Pericardium fibroblast (primary cell): ENCODE data around the gene MTA1. TPM values are rescaled to one million over a fixed set of nuclear protein-coding genes. Genes with fewer than 3 reads are reported as not detected.

Experiments used
- total RNA-seq: library from RNA; depleted of rRNA; stranded (reverse); fragments of >200 nt; gene quantifications from 2 replicates; pipeline ENCODE4 v1.2.3, GENCODE V29; 2015

Gene MTA1
- 43.3 and 74.5 TPM in 2 replicates for total RNA-seq

DNA sequence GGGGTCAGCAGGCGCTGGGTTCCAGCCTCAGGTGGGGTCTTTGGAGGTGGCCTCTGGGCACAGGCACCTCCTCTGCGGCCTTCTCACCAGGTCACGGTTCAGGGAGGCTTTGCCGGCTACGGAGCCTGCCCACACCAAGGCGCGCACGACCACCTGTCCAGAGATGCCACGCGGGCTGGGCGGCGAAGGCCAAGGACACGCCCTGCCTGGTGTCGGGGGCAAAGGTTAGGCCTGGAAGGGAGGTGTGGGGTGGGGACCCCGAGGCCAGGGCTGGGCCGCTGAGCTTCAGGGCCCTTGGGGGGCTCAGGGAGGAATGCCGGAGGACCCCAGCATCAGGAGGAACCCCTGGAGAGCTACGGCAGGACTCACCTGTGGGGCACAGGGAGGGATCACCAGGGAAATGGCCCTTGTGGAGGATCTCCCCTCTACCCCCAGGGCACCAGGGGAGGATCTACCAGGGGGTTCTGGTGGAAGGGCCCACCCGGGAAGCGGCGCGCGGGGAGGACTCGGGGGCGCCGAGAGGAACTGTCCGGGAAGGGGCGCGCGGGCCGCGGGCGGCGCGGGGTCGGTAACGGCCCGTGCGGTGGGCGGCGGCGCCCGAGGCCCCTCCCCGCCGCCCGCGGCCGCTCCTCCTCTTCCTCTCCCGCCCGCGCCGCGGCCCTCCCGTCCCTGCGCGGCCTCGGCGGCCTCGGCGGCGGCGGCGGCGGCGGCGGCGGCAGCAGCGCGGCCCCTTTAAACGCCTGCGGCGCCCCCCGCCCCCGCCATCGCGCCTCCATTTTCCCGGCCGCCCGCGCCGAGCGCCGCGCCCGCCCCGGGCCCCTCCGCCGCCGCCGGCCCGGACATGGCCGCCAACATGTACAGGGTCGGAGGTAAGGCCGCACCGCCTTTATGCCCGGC, at the start of gene MTA1:
TSS of gene MTA1 (plus strand) at position 633 of the 897 bp plus-strand sequence. CDS start at position 842, 209 bp downstream.

DNA sequence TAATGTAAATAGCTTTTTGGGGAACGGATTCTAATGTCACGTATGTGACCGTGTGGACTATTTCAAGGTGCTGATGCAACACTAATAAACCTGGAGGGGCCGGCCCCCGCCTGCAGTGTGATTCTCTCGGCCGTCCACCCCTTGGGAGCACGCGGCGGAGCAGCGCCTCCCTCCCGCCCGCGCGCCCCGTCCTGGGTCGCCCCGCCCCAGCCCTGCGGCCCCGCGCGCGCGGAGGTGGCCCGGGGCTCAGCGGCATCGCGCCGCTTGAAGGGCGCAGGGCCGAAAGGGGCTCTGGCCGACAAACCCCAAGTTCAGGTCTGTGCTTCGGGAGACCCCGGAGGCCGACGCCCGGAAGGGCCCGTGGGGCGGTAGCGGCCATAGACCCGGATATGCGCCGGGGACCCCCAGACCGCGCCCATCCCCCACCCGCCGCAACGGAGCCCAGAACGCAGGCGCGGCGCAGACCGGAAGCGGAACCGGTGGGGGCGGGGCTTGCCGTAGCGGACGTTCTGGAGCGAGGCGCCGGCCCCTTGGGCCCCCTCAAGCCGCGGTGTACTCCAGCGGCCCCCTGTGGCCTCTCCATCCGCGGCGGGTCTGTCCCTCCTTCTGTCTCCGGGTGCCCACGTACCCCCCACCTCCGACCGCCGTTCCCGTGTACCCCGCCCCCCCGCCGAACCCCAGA, 21.4 kb upstream of the MTA1 start, which contains the start of gene TEX22:
TSS of gene TEX22 (plus strand) at position 495 of the 682 bp plus-strand sequence. CDS start 803 bp downstream, outside the sequence.

DNA sequence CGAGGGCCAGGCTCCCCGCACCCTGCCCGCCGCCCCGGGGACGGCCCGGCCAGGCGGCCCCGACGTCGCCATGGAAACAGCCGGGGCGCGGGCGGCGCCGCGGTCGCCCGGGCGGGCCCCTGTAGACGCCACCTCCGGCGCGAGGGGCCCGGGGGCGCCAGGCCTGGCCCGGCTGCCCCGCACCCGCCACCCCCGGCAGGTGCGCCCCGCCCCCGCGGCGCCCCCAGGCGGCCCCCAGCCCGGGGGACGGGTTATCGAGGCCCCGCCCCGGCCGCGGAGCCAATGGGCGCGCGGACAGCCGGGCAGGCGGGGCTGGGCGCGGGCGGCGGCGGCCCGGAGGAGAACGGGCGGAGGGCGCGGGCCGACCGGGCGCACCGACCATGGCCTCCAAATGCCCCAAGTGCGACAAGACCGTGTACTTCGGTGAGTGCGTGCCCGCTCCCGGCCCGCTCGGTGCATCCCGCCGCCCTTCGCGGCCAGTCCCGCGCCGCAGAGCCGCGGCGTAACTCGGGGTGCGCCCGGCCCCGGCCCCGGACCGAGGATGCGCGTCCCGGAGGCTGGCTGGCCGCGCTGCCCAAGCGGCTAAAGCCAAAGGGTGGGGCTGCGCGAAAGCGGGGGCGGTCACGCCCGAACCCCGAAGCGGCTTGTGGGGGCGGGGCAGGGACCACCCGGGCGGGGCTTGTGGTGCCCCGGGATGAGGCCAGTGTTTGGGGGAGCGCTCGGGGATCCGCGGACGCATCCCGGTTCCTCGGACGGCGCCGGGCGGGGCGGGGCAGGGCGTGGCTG, 55.0 kb downstream of the MTA1 start, which contains the start of gene CRIP2:
TSS of gene CRIP2 (plus strand) at position 339 of the 786 bp plus-strand sequence. CDS start at position 381, 42 bp downstream.

DNA sequence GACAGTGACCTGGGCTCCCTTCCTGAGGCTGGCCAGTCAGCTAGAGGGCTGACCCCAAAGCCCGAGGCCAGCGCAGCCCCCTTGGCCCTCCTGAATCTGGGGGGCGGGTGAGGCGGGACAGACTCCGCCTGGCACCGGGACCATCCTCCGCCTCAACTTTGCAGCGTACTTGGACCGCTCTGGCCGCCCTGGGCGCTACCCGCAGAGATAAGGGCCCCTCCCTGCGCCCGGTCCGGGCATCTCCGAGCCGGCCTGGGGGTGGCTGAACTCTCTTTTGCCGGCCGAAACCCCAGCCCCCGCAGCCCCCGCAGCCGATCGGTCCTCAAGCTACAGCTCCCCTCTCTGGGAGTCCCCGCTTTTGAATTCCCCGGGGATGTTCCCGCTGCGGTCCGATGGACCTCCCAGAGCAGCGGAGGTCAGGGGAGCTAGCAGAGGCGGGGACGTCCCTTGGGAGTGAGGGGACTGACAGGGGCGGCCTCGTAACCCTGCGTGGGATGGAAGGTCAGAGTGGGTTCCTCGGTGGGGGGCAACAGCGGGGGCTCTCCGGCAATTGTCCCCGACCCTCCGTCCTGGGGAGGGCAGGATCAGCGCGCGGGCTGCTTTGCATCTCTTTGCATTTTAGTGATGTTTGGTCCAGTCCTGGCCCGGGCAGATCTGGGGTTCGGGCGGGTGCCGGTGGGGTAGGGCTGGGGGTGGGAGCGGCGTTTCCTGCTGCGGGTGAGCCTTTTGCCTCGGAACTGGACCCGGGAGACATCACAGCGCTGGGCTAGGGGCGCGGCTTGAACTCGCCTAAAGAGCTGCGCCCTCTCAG, 66.7 kb downstream of the MTA1 start, which contains the start of gene CRIP1:
TSS of gene CRIP1 (plus strand) at position 724 of the 811 bp plus-strand sequence. CDS start 374 bp downstream, outside the sequence.

DNA sequence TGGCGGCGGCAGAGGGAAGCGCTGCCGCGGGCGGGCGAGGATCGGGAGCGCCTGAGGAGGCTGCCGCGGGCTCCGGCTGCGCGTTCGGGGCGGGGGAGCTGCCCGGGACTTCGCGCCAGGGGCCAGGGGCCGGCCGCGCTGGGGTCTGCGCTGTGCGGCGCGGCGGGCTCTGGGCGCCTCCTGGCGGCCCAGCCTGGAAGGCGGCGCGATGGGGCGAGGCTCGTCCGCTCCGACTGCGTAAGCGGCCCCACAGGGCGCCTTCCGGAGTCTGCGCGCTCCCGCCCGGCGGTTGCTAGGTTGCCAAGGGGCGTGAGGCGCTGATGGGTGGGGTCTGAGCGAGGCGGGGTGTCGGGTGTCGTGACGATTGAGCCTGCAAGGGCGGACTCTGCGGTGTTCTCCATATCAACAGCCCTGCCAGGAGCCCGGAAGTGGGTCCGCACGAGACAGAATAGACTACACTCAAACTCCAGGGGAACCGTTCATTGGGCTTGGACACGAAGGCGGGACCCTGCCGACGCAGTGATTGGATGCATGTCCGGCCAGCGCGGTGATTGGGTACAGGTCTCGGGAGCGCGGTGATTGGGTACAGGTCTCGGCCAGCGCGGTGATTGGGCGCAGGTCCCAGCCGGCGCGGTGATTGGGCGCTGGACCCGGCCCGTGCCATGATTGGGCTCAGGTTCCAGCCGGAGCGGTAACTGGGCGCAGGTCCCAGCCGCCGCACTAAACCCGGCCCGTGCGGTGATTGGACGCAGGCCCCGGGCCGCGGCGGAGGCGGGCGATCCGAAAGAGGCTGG, 71.1 kb downstream of the MTA1 start, which contains the start of gene TEDC1:
TSS of gene TEDC1 (plus strand) at position 675 of the 794 bp plus-strand sequence. CDS start 130 bp downstream, outside the sequence.

Other genes with a start within 250 kb of the MTA1 start
- gene NUDT14, start 238.5 kb upstream of the MTA1 start, total RNA-seq, result 8.2 and 27.5 TPM in 2 replicates
- gene BTBD6, start 171.3 kb upstream of the MTA1 start, total RNA-seq, result 45.9 and 57.3 TPM in 2 replicates
- gene BRF1, start 118.8 kb upstream of the MTA1 start, total RNA-seq, result 25.3 and 34.3 TPM in 2 replicates
- gene PACS2, start 105.1 kb upstream of the MTA1 start, total RNA-seq, result 46.3 and 56.9 TPM in 2 replicates
- gene TEX22, start 21.3 kb upstream of the MTA1 start, total RNA-seq, result 0.43 and 0.82 TPM in 2 replicates
- gene CRIP2, start 55.0 kb downstream of the MTA1 start, total RNA-seq, result 60.6 and 177 TPM in 2 replicates
- 2.2 and 7.5 TPM in 2 replicates for gene CRIP1, start 67.1 kb downstream of the MTA1 start, total RNA-seq
- gene TEDC1, start 71.4 kb downstream of the MTA1 start, total RNA-seq, result 3.6 and 6.0 TPM in 2 replicates
- 8.2 and 11.5 TPM in 2 replicates for gene TMEM121, start 106.8 kb downstream of the MTA1 start, total RNA-seq